22Rv1 (cell line): ENCODE data around the gene SYTL4.

Experiments
- H3K27ac ChIP-seq: fragments of 450-650 bp; 2 replicates; pipeline ENCODE4 v1.5.1; 2017
- ZFX ChIP-seq: fragments of 450-650 bp; IDR thresholded peaks from 2 replicates; pipeline ENCODE4 v1.6.1; 2017; ENCODE audit warnings: antibody characterized with exemption, borderline replicate concordance
- TF ChIP-seq, protein P1 (sequence below): fragments of 450-650 bp; IDR thresholded peaks from 2 replicates; pipeline ENCODE4 v1.5.1; 2017; ENCODE audit warnings: mild to moderate bottlenecking

SYTL4 gene

DNA sequence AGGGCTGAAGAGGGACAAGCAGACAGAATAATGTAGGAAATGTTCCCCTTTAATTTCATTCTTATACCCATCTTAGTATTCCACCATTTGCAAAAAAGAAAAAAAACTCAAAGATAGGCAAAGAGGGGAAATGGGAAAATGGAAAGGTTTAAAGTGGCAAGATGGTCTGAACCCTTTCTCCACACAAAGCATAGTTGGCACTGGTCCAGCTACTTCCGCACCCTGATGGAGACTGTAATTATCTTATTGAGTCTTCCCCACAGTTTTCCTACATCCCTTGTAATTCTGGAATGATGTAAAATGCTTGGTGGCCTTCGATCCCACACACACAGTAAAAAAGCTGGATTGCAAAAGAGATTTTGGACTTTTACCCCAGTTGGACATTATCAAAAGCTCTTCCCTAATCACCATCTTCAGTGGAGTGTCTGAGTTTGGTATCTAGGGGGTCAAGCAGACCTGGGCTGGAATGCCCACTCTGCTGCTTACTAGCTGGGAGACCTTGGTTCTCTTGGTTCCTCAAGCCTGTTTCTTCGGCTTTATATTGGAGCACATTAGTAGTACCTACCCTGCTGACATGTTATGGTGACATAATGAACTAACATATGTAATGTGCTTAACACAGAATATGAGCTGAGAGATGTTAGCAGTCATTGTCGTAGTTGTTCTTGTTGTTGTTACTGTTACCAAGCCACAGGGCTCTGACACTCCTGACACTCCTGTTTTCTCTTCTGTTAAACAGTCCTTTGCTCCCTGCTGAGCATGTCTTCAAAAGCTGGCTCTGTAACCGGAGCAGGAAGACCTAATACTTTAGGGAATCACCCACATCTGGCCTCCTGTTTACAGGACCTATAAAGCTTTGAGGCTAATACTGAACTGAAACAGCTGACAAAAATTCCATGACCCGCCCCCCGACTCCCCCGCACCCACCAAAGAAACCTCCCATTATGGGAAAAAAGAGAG, 83.2 kb downstream of the SYTL4 start:
- no peak for TF ChIP-seq ZFX
- TF ChIP-seq, protein P1, sequence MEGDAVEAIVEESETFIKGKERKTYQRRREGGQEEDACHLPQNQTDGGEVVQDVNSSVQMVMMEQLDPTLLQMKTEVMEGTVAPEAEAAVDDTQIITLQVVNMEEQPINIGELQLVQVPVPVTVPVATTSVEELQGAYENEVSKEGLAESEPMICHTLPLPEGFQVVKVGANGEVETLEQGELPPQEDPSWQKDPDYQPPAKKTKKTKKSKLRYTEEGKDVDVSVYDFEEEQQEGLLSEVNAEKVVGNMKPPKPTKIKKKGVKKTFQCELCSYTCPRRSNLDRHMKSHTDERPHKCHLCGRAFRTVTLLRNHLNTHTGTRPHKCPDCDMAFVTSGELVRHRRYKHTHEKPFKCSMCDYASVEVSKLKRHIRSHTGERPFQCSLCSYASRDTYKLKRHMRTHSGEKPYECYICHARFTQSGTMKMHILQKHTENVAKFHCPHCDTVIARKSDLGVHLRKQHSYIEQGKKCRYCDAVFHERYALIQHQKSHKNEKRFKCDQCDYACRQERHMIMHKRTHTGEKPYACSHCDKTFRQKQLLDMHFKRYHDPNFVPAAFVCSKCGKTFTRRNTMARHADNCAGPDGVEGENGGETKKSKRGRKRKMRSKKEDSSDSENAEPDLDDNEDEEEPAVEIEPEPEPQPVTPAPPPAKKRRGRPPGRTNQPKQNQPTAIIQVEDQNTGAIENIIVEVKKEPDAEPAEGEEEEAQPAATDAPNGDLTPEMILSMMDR: no peak

DNA sequence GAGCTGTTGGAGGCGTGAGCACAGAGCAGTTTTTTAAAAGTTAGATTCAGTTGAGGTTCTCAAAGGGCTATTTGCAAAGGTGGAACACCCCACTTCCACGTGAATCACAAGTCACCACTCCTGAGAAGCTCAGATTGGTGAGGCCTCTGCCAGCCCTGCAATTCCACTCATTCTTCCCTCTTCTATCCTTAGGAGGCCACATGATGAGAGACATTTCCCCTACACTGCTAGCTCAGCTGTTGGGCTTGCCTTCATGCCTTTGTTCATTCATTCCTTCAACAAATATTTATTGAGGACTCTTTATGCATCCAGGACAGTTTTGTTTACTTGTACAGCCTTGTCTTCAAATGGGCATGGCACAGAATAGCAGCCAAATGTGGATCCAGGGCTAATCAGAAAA, 84.2 kb downstream of the SYTL4 start:
- H3K27ac ChIP-seq: no peak overlapping the region
- no peak for TF ChIP-seq ZFX
- TF ChIP-seq, protein P1: no peak

More for the DNA sequence above, 83.2 kb downstream of the SYTL4 start:
- no peak overlapping the region for H3K27ac ChIP-seq

DNA sequence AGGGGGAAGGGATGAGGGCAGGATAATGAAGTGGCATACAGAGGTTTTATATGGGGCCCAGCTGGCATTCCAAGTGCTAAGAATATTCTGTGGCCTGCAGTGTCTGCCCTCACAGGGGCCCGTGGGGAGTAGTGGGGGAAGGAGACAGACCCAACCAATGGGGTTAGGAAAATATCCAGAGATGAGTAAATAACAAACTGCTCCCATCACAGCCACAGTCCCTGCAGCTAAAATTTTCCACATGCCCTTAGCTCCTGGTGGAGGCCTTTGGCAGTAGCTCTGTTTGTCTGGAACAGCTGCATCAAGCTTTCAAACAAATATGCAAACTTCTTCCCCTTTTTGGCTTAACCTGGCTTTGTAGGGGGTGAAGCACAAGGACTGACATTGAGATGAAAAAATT, 84.8 kb downstream of the SYTL4 start:
- no peak overlapping the region for H3K27ac ChIP-seq
- no peak for TF ChIP-seq ZFX
- TF ChIP-seq, protein P1: no peak

DNA sequence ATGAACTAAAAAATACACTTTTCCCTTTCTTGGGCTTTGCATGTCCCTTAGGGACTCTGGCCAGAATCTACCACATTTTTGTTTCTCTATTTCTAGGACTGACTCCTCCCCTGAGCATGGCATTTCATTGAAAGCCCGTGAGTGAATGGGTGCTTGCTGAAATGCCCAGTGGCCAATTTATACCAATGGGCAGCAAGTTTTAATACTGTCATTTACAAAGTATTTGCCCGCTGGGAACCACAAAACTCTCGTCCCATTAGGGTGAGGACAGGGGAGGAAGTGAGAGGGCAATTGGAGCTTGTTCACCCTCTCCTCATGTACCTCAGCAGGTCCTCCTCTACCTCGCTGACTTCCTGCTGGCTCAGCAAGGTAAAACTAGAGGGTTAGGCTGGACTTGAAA, 86.8 kb downstream of the SYTL4 start:
- TF ChIP-seq, protein P1: no peak
- no peak for TF ChIP-seq ZFX
- no peak overlapping the region for H3K27ac ChIP-seq

DNA sequence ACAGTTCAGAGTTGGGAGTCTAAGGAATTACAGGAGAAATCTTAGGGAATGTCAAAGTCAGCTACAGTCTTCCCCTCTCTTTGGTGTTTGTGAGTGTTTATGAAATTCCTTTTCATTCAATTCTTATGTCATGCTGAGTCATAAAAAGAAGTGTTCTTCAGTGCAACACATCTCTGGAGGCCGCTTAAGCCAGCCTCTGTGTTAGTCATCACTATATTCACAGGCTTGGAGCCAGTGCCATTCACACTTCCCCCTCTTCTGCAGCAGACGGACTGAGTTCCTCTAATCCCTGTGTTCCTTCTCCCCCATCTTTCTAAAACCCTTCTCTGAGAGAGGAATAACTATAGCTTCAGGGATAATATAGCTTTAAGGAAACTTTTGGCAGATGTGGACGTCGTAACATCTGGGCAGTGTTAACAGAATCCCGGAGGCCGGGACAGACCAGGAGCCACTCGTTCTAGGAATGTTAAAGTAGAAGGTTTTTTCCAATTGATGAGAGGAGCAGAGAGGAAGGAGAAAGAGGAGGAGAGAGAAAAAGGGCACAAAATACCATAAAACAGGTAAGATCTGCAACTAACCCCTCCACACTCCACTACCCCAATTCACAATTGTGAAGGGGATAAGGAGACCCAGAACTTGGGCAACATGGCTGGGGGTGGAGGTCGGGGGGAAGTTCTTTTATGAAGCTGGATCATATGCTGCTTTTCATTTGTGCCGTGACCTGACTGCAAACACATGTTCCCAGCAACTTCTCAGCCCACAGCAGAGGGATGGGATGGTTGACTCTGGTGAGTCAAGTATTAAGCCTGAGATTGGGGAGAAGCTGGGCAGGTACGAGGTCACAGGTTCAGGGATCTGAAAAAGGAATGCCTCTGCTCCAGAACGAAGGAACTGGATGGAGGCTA, 87.7 kb downstream of the SYTL4 start, which contains the start of gene SRPX2:
SRPX2 (plus strand) TSS at position 244 of the 905 bp plus-strand sequence. CDS start 2,124 bp downstream, outside the sequence.
- H3K27ac ChIP-seq: no peak within 1 kb of the TSS
- TF ChIP-seq, protein P1: no peak
- no peak for TF ChIP-seq ZFX

DNA sequence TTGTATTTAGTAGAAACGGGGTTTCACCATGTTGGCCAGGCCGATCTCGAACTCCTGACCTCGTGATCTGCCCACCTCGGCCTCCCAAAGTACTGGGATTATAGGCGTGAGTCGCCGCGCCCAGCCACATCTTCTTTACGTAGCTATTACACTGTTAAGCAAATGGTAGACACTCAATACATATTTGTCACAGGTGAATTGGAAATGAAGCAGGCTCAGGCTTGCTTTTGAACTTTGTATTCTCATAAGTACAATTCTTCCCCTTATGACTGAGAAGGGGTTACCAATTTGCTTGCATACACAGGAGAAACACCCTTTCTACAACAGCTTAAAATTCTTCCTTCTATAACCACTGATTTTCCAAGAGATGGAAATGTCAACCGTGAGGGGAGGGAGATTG, 88.7 kb downstream of the SYTL4 start:
- no peak overlapping the region for H3K27ac ChIP-seq

More for the DNA sequence above, 88.7 kb downstream of the SYTL4 start:
- no peak for TF ChIP-seq ZFX
- TF ChIP-seq, protein P1: no peak
